Suprapubic skin (tissue), 3 donors: ENCODE data around the gene COX8A.

Source experiments
- POLR2AphosphoS5 ChIP-seq, 3 donors: sonication (generic); formaldehyde crosslinking; IDR thresholded peaks; one replicate each; pipeline ENCODE4 v1.6.1; 2017; ENCODE audit warnings: antibody characterized with exemption in 3 of 3
- TF ChIP-seq, protein P1 (sequence below), 2 donors: fragments of 200-600 bp in 1 of 2; fragments of 450-650 bp in 1 of 2; sonication (generic) in 1 of 2; IDR thresholded peaks; one replicate each; pipeline ENCODE4 v1.5.1; 2016 to 2019; ENCODE audit warnings: antibody characterized with exemption in 2 of 2, mild to moderate bottlenecking in 1 of 2, moderate library complexity in 1 of 2

DNA sequence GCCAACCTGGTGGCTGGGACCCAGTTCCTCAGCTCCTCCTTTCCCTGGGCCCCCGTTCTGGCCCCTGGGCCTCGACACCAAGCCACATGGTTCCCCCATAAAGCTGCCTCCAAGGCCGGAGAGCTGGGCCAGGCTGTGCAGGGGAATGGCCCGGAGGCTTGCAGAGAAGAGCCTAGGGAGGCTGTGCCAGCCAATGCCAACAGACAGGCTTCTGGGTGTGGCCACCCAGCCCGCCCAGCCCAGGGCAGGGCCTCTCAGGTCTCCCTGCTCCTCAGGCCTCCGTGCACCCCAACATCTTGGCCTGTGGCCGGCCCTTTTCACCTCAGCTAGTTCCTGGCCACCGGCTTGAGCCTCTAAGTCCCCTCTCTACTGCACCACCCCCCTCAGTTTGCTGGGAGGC is 43.9 kb downstream of the COX8A start:
- TF ChIP-seq POLR2AphosphoS5 (IDR thresholded peaks at IDR 0.05) = no peak
- TF ChIP-seq, protein P1, sequence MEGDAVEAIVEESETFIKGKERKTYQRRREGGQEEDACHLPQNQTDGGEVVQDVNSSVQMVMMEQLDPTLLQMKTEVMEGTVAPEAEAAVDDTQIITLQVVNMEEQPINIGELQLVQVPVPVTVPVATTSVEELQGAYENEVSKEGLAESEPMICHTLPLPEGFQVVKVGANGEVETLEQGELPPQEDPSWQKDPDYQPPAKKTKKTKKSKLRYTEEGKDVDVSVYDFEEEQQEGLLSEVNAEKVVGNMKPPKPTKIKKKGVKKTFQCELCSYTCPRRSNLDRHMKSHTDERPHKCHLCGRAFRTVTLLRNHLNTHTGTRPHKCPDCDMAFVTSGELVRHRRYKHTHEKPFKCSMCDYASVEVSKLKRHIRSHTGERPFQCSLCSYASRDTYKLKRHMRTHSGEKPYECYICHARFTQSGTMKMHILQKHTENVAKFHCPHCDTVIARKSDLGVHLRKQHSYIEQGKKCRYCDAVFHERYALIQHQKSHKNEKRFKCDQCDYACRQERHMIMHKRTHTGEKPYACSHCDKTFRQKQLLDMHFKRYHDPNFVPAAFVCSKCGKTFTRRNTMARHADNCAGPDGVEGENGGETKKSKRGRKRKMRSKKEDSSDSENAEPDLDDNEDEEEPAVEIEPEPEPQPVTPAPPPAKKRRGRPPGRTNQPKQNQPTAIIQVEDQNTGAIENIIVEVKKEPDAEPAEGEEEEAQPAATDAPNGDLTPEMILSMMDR (IDR thresholded peaks at IDR 0.05) = no peak
